Smooth muscle cell (in vitro differentiated cells): ENCODE results near the gene GNAL. TPM values are rescaled to one million over a fixed set of nuclear protein-coding genes. Genes with fewer than 3 reads are reported as not detected.

ENCODE experiments used
- DNase-seq: peaks from one replicate; lab custom pipeline; 2025; ENCODE audit not compliant: unreplicated experiment; lab: John Stamatoyannopoulos, UW
- H2AFZ ChIP-seq: fragments of 200-600 bp; sonication (generic); 2 replicates; pipeline ENCODE4 v1.6.0; 2016; ENCODE audit warnings: antibody characterized with exemption, low read depth, mild to moderate bottlenecking
- H3F3A ChIP-seq: fragments of 200-600 bp; sonication (generic); 2 replicates; pipeline ENCODE4 v1.6.0; 2017; ENCODE audit warnings: antibody characterized with exemption, low read depth
- H3K27ac ChIP-seq: fragments of 200-600 bp; sonication (generic); 2 replicates; pipeline ENCODE4 v1.5.1; 2016; ENCODE audit warnings: low read depth, mild to moderate bottlenecking
- H3K27me3 ChIP-seq: fragments of 200-600 bp; sonication (generic); 2 replicates; pipeline ENCODE4 v1.6.1; 2016; ENCODE audit warnings: low read depth, mild to moderate bottlenecking
- H3K36me3 ChIP-seq: fragments of 200-600 bp; sonication (generic); 2 replicates; pipeline ENCODE4 v1.5.1; 2016; ENCODE audit warnings: low read depth
- H3K4me1 ChIP-seq: fragments of 200-600 bp; sonication (generic); 2 replicates; pipeline ENCODE4 v1.5.1; 2016; ENCODE audit warnings: low read depth
- H3K4me2 ChIP-seq: fragments of 200-600 bp; sonication (generic); 2 replicates; pipeline ENCODE4 v1.6.0; 2016; ENCODE audit warnings: mild to moderate bottlenecking
- H3K4me3 ChIP-seq: fragments of 200-600 bp; sonication (generic); 2 replicates; pipeline ENCODE4 v1.5.1; 2016; ENCODE audit warnings: mild to moderate bottlenecking
- H3K79me2 ChIP-seq: fragments of 200-600 bp; sonication (generic); 2 replicates; pipeline ENCODE4 v1.6.0; 2016; ENCODE audit warnings: low read depth, mild to moderate bottlenecking
- H3K9ac ChIP-seq: fragments of 200-600 bp; sonication (generic); 2 replicates; pipeline ENCODE4 v1.6.0; 2016; ENCODE audit warnings: low read depth
- H3K9me3 ChIP-seq: fragments of 200-600 bp; sonication (generic); replicated peaks from 2 replicates; pipeline ENCODE4 v1.5.1; 2016; ENCODE audit warnings: low read depth
- H4K20me1 ChIP-seq: fragments of 200-600 bp; sonication (generic); 2 replicates; pipeline ENCODE4 v1.6.0; 2016; ENCODE audit warnings: low read depth
- CTCF ChIP-seq: fragments of 200-600 bp; sonication (generic); IDR thresholded peaks from 2 replicates; pipeline ENCODE4 v1.5.1; 2017; ENCODE audit warnings: borderline replicate concordance, mild to moderate bottlenecking, antibody characterized with exemption; ENCODE audit not compliant: insufficient read depth, poor library complexity, severe bottlenecking
- WGBS: methylation state at CpG from one replicate; pipeline ENCODE4 v1.1.7; 2016; ENCODE audit warnings: low lambda C conversion rate; 5-methylcytosine and 5-hydroxymethylcytosine counted together
- polyA plus RNA-seq: library from polyadenylated mRNA; unstranded; fragments of >200 nt; fragmentation: Nextera tagmentation; extraction: Ambion mirVana; gene quantifications from 2 replicates; pipeline ENCODE4 v1.2.1, GENCODE V29; 2016
- total RNA-seq: library from RNA; depleted of rRNA; stranded (reverse); fragments of >200 nt; gene quantifications from 2 replicates; pipeline ENCODE4 v1.2.3, GENCODE V29; 2014

GNAL gene
- total and polyA plus RNA-seq, 2 experiments from 2014 or later = 1.6 to 5.8 TPM

- no peak overlapping the region for H2AFZ ChIP-seq
- no peak overlapping the region for H3K4me3 ChIP-seq
- H3K9me3 ChIP-seq = no peaks in the 10 kb centered on the region
- DNase-seq = no peak
- no peak overlapping the region for H3K9ac ChIP-seq
- no peaks in the 10 kb centered on the region for H3K36me3 ChIP-seq
- no peaks in the 10 kb centered on the region for H4K20me1 ChIP-seq
- no peak overlapping the region for H3K27ac ChIP-seq
- H3K4me2 ChIP-seq = no peak overlapping the region
- 94% methylated on average over 7 of the region's 8 CpGs for WGBS
- H3F3A ChIP-seq = no peaks in the 10 kb centered on the region
- no peaks in the 10 kb centered on the region for H3K79me2 ChIP-seq
- no peaks in the 10 kb centered on the region for H3K4me1 ChIP-seq
- no peak for TF ChIP-seq CTCF
- H3K27me3 ChIP-seq = peaks cover 7% of the 10 kb centered on the region
Measured at GRCh38 chr18:11657554-11657953, 31.5 kb upstream of the GNAL start.

- no peaks in the 10 kb centered on the region for H3F3A ChIP-seq
- no peak overlapping the region for H3K9ac ChIP-seq
- H3K4me1 ChIP-seq = no peaks in the 10 kb centered on the region
- H3K4me2 ChIP-seq = no peak overlapping the region
- H3K27me3 ChIP-seq = peaks cover 7% of the 10 kb centered on the region
- H3K4me3 ChIP-seq = no peak overlapping the region
- H3K36me3 ChIP-seq = no peaks in the 10 kb centered on the region
- H3K79me2 ChIP-seq = no peaks in the 10 kb centered on the region
- no peaks in the 10 kb centered on the region for H3K9me3 ChIP-seq
- TF ChIP-seq CTCF = no peak
- H2AFZ ChIP-seq = no peak overlapping the region
- WGBS = 86% methylated on average over 5 of the region's 5 CpGs
- no peaks in the 10 kb centered on the region for H4K20me1 ChIP-seq
- DNase-seq = no peak
- H3K27ac ChIP-seq = no peak overlapping the region
Measured at GRCh38 chr18:11658019-11658418, 31.0 kb upstream of the GNAL start.

- TF ChIP-seq CTCF = no peak
- 85% methylated on average over 6 of the region's 6 CpGs for WGBS
- DNase-seq = no peak
- H3F3A ChIP-seq = no peaks in the 10 kb centered on the region
- no peak overlapping the region for H3K9ac ChIP-seq
- no peaks in the 10 kb centered on the region for H3K9me3 ChIP-seq
- no peaks in the 10 kb centered on the region for H3K36me3 ChIP-seq
- H3K79me2 ChIP-seq = no peaks in the 10 kb centered on the region
- peaks cover 7% of the 10 kb centered on the region for H3K27me3 ChIP-seq
- no peak overlapping the region for H3K4me2 ChIP-seq
- no peaks in the 10 kb centered on the region for H3K4me1 ChIP-seq
- no peak overlapping the region for H2AFZ ChIP-seq
- no peaks in the 10 kb centered on the region for H4K20me1 ChIP-seq
- no peak overlapping the region for H3K4me3 ChIP-seq
- no peak overlapping the region for H3K27ac ChIP-seq
Measured at GRCh38 chr18:11658989-11659388, 30.1 kb upstream of the GNAL start.

- Histone ChIP-seq H3K4me2 (no peak overlapping the region), H3K9me3 (no peaks in the 10 kb centered on the region), H3K36me3 (no peaks in the 10 kb centered on the region), H3F3A (no peaks in the 10 kb centered on the region), H3K4me1 (no peaks in the 10 kb centered on the region), H3K9ac (no peak overlapping the region), H3K27ac (no peak overlapping the region), H4K20me1 (no peaks in the 10 kb centered on the region), H3K4me3 (no peak overlapping the region), H3K27me3 (no peaks in the 10 kb centered on the region), H3K79me2 (no peaks in the 10 kb centered on the region), H2AFZ (no peak overlapping the region)
- DNase-seq = no peak
- 83% methylated on average over 7 of the region's 7 CpGs for WGBS
- no peak for TF ChIP-seq CTCF
Measured at GRCh38 chr18:11660691-11661090, 28.4 kb upstream of the GNAL start.
